RWPE2 (cell line): ENCODE results near the gene FZD8.
"Not testable (repeated sequence)": the region's sequence is repeated elsewhere in the genome, so short reads cannot be mapped to it uniquely, and the experiment has no call there.

ENCODE experiments used
- ATAC-seq: fragments of 200-7000 bp; cut with Tn5 transposase; 3 replicates; pipeline ENCODE4 v1.9.1; 2021; ENCODE audit warnings: low read depth
- DNase-seq: peaks from one replicate; pipeline ENCODE4 v3.0.0-alpha.2; 2020; ENCODE audit warnings: low spot score
- H3K27ac ChIP-seq: fragments of 450-650 bp; 2 replicates; pipeline ENCODE4 v1.5.1; 2017; ENCODE audit warnings: mild to moderate bottlenecking; ENCODE audit not compliant: poor library complexity, severe bottlenecking
- H3K27me3 ChIP-seq: fragments of 250-450 bp; sonication (Bioruptor Pico); 2 replicates; pipeline ENCODE4 v1.5.1; 2021; ENCODE audit warnings: mild to moderate bottlenecking, moderate library complexity; ENCODE audit not compliant: insufficient read depth, poor library complexity, severe bottlenecking
- H3K36me3 ChIP-seq: fragments of 250-450 bp; sonication (Bioruptor Pico); 2 replicates; pipeline ENCODE4 v1.5.1; 2020; ENCODE audit warnings: low read depth, mild to moderate bottlenecking, moderate library complexity
- H3K4me1 ChIP-seq: fragments of 250-450 bp; sonication (Bioruptor Pico); 2 replicates; pipeline ENCODE4 v1.5.1; 2021; ENCODE audit warnings: mild to moderate bottlenecking, moderate library complexity; ENCODE audit not compliant: insufficient read depth, poor library complexity, severe bottlenecking
- H3K4me3 ChIP-seq: fragments of 250-450 bp; sonication (Bioruptor Pico); 2 replicates; pipeline ENCODE4 v1.5.1; 2021; ENCODE audit warnings: mild to moderate bottlenecking, moderate library complexity; ENCODE audit not compliant: severe bottlenecking
- H3K9me3 ChIP-seq: fragments of 250-450 bp; sonication (Bioruptor Pico); 2 replicates; pipeline ENCODE4 v1.5.1; 2021; ENCODE audit warnings: mild to moderate bottlenecking, moderate library complexity; ENCODE audit not compliant: severe bottlenecking
- TF ChIP-seq, protein P1 (sequence below): fragments of 450-650 bp; IDR thresholded peaks from one replicate; pipeline ENCODE4 v1.5.1; 2017; ENCODE audit warnings: mild to moderate bottlenecking, moderate library complexity; ENCODE audit not compliant: poor library complexity, severe bottlenecking

The FZD8 gene, protein sequence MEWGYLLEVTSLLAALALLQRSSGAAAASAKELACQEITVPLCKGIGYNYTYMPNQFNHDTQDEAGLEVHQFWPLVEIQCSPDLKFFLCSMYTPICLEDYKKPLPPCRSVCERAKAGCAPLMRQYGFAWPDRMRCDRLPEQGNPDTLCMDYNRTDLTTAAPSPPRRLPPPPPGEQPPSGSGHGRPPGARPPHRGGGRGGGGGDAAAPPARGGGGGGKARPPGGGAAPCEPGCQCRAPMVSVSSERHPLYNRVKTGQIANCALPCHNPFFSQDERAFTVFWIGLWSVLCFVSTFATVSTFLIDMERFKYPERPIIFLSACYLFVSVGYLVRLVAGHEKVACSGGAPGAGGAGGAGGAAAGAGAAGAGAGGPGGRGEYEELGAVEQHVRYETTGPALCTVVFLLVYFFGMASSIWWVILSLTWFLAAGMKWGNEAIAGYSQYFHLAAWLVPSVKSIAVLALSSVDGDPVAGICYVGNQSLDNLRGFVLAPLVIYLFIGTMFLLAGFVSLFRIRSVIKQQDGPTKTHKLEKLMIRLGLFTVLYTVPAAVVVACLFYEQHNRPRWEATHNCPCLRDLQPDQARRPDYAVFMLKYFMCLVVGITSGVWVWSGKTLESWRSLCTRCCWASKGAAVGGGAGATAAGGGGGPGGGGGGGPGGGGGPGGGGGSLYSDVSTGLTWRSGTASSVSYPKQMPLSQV

DNA sequence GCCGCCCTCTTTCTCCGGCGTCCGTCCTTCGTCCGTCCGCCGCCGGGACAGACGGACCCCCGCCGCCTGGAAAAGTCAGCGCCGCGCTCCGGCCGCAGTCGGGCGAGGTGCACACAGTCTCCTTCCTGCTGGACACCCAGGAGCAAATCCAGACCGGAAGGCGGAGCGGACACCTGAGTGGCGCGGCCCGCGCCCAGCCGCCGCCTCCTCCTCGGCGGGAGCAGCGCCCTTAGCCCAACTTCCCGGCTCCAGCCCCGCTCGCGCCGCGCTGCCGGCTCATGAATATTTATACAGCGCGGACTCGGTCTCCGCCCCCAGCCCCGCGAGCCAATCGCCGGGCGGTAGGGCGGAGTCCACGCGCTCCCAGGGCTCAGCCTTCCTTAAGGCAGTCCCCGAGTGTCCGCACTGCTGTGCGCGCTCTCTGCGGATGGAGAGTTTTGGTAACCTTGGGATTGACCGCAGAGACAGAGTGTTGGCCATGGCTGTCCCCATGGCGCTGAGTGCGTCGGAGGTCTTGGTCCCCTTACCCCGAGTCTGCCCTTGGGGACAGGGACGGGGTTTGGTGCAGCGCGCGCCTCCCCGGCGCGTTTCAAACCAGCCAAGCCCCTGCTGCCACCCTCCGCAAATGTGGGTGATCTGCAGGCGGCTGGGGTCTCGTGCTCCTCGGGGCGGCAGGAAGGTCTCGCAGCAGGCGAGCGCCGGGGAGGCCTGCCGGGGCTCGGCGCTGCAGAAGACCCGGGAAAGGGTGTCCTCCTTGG is at the start of gene FZD8:
TSS of gene FZD8 (minus strand) at position 262 of the 758 bp plus-strand sequence. CDS start 867 bp downstream, outside the sequence.
- TF ChIP-seq, protein P1, sequence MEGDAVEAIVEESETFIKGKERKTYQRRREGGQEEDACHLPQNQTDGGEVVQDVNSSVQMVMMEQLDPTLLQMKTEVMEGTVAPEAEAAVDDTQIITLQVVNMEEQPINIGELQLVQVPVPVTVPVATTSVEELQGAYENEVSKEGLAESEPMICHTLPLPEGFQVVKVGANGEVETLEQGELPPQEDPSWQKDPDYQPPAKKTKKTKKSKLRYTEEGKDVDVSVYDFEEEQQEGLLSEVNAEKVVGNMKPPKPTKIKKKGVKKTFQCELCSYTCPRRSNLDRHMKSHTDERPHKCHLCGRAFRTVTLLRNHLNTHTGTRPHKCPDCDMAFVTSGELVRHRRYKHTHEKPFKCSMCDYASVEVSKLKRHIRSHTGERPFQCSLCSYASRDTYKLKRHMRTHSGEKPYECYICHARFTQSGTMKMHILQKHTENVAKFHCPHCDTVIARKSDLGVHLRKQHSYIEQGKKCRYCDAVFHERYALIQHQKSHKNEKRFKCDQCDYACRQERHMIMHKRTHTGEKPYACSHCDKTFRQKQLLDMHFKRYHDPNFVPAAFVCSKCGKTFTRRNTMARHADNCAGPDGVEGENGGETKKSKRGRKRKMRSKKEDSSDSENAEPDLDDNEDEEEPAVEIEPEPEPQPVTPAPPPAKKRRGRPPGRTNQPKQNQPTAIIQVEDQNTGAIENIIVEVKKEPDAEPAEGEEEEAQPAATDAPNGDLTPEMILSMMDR: peak; percentile 30
- Histone ChIP-seq H3K36me3 (no peaks in the 10 kb centered on the region), H3K4me3 (peak within 1 kb of the TSS; percentile 86), H3K27me3 (no peaks in the 10 kb centered on the region), H3K27ac (peak within 1 kb of the TSS; percentile 63), H3K9me3 (no peaks in the 10 kb centered on the region), H3K4me1 (peaks cover 4% of the 10 kb centered on the region)
- DNase-seq: peak; percentile 88
- peak; percentile 87 for ATAC-seq

DNA sequence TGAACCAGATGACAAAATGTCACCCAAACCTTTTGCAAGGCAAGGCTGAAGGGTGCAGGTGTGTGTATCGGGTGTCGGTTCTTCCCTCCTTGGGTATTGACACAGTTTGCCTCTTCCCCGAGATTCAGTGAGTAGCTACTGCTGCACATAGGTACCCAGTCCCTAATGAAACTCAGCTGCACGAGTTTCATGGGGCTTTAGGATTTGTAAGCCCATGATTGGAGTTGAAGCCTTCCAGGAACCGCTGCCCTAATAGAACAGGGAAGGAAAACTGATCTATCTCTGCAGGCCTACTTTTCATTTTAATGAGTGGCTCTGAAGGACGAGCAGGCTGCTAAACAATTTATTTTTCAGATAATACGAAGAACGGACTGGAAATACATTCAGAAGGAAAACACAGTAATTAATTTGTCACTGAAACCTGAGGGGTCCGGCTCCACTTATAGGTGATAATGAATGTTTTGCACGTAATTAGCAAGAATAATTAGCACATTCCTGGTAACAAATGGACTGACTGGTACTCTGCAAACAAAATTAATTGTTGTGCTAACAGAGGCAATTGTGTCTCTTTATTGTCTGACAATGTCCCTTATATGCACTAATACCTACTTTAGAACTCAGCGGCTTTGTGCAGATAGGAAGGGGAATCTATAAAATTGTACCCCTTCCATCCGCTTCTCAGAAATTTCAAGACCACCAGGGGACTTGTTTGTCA is 49.6 kb upstream of the FZD8 start:
- no peak for DNase-seq
- Histone ChIP-seq H3K27me3 (no peaks in the 10 kb centered on the region), H3K27ac (no peak overlapping the region), H3K4me3 (no peak overlapping the region), H3K9me3 (no peaks in the 10 kb centered on the region), H3K36me3 (no peaks in the 10 kb centered on the region), H3K4me1 (no peaks in the 10 kb centered on the region)
- ATAC-seq: no peak
- TF ChIP-seq, protein P1: no peak

DNA sequence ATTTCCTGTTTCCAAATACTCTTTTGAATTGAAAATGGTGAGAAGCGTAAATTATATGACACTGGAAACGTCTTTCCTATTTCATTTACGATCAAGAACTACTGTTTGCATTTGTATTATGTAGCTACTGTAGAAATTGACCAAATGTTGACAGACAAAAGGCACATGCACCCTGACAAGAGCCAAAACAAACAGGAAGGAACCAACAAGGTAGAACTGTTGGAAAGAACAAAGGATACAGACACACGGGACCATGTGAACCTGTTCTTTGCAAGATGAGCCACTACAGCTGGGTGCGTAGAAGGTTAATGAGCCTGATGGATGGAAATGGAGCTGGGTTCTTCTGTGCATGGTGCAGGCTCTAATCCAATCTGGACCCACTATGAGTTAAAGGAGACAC is 48.4 kb upstream of the FZD8 start:
- Histone ChIP-seq H3K27me3 (no peaks in the 10 kb centered on the region), H3K36me3 (no peaks in the 10 kb centered on the region), H3K9me3 (no peaks in the 10 kb centered on the region), H3K4me1 (no peaks in the 10 kb centered on the region), H3K4me3 (no peak overlapping the region), H3K27ac (no peak overlapping the region)
- TF ChIP-seq, protein P1: no peak
- ATAC-seq: no peak
- no peak for DNase-seq

DNA sequence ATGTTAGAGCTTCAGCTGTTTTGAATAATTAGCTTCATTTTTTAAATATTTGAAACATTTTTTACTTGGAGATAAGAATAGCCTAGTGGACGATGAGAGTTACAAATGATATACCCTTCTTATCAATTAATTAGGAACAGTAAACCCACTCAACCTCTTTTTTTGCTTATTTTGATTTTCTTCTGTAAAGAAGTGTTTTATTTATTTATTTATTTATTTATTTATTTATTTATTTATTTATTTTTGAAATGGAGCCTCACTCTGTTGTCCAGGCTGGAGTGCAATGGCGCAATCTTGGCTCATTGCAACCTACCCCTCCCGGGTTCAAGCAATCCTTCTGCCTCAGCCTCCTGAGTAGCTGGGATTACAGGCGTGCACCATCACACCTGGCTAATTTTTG is 43.8 kb upstream of the FZD8 start:
- not testable (repeated sequence) for H3K27me3 ChIP-seq, H3K27ac ChIP-seq, H3K4me1 ChIP-seq, H3K36me3 ChIP-seq, H3K9me3 ChIP-seq, H3K4me3 ChIP-seq, DNase-seq, ATAC-seq

DNA sequence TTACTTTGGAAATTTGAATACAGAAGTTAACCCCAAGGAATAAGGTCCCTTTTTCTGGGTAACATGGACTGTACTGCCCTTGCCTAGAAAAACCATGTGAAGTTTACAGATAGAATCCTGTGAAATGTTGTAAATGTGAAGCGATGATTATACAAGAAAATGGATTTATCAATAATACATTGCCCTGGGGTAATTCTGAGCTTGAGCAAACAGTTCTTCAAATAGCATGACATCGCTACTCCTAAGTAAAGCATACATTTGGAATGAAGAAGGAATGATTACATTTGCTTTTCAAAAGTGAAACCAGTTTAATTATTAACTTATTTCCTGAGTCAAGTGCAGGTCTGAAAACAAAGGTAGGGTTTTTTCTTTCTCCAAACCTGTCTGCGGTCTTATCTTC is 43.3 kb upstream of the FZD8 start:
- DNase-seq (no peak), ATAC-seq (no peak)
- Histone ChIP-seq H3K4me3 (no peak overlapping the region), H3K27ac (no peak overlapping the region), H3K36me3 (no peaks in the 10 kb centered on the region), H3K9me3 (no peaks in the 10 kb centered on the region), H3K4me1 (no peaks in the 10 kb centered on the region), H3K27me3 (no peaks in the 10 kb centered on the region)
- TF ChIP-seq, protein P1: no peak
